Hypothalamus (tissue), 51 donors: ENCODE results near the gene BMPER.

ENCODE experiments used
- DNase-seq, 51 donors: peaks; one replicate each; lab custom pipeline; 2025; lab: John Stamatoyannopoulos, UW

The BMPER gene

DNA sequence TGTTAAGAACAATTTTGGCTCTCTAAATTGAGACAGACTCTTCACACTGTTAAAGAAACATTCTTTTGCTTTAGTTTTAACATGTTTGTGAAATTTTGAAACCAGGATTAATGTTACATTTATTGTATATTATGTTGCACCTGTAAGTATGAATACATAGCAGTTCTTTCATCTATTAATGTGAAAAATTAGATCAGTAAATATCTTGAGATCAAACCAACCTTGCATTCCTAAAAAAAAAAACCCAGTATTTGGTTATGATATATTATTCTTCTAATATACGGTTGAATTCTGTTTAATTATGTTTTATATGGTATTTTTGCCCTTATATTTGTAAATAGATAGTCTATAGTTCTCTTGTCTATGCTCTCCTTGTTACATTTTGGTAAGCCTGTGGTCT is 219.4 kb downstream of the BMPER start:
- DNase-seq: no peak

DNA sequence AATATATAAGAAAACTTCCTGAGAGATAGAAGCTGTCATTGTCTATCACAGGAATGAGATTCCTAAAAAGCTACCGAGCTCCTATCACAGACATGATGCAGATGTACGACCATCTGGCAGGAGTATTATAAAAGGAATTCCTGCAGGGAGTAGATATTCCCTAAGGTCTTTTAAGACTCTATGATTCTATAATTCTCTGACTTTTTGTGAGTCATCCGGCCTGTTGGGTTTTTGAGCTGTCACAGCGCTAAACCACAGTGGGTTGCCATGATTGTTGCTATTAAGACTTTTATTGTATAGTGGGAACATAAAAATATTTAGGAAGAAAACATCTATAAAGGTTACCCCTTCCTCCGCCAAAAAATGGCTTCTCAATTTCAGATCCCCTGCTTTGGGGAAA is 223.4 kb downstream of the BMPER start:
- DNase-seq: no peak

DNA sequence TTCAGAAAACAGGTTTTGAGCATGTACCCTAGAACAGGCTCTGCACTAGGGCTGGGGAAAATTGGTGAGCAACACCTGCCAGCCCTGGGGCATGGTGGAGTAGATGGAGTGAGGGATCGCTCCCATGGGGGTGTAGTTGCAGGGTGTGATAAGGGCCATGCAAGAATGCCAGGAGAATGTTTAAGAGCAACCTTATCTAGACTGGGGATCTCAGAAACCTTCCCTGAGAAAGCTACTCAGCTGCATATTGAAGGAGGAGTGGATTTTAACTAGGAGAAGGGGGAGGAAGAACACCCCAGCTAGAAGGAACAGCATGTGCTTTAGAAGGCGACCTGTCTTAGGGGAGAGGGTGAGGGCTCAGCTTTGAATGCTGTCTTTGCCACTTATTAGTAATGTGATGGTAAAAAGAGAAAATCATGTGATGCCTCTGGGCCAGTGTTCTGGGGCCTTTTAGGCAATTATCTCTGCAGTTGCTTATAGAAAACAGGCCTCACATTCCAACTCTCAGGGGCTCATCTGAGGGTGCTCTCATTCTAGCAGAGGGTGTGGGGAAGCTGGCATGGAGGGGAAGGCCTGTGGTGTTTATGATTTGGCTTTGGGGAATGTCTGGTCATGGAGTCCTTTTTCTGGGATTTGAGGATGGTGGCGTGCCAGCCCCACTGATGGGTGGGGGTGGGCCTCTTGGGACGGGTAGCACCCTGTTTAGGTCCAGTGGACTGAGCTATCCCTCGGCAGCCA is 225.4 kb downstream of the BMPER start:
- no peak for DNase-seq

DNA sequence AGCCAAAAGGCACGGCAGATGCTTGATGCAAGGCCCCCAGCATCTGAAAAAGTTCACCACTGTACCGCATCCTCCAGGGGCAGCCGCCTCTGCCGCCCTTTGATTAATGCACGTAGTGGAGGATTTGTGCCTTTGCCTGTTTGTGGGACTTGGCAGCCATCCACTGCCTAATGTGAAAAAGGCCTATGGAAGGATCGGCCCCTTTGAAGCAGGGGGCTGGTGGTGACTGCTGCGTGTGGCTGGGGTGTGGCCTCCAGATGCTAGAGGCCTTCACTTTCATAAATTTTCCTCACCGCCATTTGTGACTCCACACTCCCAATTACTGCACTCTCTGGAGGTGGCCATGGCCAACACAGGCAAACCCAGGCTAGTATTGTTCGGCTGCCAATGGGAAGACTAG is 226.0 kb downstream of the BMPER start:
- no peak for DNase-seq

DNA sequence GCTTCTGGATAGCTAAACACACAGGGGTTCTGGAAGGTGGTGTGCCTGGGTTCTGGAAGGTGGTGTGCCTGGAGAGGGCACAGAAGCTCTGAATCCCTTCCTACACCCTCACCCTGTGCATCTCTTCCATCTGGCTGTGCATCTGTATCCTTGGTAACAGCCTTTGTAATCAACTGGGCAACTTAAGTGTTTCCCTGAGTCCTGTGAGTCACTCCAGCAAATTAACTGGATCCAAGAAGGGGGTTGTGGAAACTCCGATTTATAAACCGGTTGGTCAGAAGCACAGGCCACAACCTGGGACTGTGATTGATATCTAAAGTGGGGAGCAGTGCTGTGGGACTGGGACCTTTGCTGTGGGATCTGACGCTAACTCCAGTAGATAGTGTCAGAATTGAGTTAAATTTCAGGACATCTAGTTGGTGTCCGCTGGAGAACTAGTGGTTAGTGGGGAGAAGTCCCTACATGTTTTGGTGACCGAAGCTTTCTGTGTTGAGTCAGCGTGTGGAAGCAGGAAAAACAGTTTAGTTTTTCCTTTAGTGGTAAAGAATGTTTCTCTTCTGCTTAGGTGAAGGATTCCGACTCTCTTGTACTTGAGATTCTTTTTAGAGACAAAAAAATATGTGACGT is 228.1 kb downstream of the BMPER start:
- DNase-seq: no peak

DNA sequence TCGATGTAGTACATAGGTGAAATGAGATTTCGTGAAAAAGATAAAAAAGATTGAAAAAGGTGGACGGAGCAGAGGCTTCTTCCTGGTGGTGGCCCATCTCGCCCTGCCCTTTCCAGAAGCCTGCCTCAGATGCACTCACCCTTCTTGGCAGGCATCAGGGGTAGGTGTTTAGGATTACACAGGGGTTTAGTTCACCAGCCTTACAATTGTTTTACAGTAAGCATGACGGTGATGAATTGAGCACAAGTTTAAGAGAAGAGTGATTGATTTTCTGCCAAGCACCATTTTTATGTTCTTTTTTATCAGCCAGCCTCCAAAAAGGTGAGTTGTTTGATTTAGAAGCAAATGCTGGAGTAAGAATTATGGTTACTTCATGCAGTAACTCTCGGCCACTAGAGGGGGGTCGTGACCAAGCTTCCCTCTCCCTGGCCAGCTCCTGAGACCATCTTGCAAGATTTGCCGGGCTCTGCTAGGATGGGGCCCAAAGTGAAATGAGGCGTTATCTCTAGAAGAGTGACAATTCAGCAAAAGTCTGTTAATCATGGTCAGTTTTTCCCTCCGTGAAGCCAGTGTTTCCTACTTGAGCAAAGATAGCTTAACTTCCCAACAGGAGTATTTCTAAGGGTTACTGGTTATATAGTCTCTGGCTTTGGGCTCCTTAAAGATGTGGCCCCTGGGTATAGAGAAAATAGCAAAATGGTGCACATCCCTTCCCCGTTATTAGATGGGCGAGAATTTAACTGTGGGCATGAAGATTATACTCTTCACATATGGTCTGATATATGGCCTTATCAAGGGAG is 228.8 kb downstream of the BMPER start:
- DNase-seq: peak in 29 of 51 donors; percentile 1 to 65 (median 28)

DNA sequence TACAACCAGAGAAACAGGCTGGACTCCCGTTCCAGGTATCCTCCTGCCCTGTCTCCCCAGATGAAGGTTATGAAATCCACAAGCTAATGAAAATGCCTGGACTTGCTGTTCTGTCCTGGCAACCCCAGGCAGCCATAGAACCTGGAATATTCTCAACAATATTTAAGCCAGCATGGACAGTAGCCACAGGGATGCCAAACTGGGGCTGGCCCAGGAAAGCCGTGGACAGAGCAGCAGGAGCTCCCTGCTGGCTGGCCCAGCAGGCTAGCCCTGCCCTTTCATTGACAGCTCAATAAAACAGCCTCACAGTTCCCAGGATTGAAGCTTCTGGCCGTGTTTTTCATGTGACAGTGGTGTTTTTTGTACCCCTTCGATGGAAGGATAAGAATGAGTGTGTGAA is 230.6 kb downstream of the BMPER start:
- DNase-seq: no peak

DNA sequence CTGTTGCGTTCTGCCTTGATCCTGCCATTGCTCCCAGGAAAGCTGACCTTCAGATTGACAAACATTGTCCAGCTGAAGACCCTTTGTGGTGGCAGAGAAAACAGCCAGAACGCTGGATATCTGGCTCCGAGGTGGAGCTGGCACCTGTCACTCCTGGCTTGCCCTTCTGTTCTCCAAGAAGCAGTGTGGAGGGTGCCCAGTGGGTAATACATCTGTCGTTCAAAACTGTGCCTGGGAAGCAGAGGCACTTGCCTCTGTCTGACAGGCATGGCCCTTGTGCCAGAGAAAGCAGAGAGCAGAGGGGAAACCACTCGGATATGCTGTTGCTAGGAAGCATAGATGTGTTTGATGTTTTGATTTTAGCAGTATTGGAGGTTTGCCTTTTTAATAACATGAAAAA is 231.4 kb downstream of the BMPER start:
- DNase-seq: no peak

DNA sequence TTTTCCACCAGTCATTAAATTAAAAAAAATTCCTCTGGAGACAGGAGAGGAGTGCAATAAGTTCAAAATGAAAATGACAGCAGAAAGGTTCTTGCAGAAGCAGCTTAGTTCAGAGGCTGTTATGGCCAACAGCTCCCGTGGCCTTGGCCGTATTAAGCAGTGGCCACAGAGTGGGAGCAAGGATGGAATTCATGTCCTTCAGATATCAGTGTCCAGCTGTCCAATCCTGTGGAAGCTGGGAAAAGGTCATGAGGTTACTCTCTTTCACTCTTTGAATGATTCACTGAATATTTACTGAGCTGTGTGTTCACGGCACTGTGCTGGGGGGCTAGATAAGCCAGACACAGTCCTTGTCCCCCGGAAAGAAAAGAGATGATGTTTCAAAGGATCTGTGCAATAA is 231.8 kb downstream of the BMPER start:
- no peak for DNase-seq

DNA sequence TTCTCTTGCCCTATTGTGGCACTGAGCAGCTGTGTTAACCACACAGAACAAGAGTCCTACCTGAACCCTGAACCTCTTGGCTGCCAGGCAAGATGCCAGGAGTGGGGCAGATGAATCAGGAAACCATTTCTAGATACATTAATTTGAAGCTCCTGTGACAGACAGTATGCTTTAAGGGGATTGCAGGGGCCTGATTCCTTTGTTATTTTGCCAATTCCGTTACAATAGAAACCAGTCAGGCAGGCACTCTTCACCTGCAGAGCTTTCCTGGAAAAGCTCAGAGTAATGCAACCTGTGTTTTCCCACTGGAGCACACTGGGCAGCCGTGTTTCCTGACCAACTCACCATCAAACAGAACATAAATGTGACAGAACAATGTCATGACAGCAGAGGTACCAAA is 233.1 kb downstream of the BMPER start:
- no peak for DNase-seq

DNA sequence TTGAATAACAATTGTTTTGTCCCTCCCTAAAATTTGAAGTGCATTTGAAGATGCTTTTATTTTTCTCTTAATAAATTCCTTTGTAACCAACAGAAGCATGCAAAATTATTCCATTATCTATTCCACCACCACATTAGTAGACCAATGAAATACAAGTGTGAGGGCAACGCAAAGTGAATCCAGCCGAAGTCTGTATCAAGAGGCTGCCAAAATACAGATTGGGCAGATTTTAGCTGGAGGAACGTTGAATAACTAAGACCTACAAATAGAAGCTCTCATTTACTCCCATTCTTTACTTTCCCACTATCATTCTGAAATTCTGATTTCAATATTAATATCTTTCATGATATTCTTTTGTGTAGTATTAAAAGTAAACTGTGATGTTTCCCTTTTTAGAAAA is 233.7 kb downstream of the BMPER start:
- no peak for DNase-seq

DNA sequence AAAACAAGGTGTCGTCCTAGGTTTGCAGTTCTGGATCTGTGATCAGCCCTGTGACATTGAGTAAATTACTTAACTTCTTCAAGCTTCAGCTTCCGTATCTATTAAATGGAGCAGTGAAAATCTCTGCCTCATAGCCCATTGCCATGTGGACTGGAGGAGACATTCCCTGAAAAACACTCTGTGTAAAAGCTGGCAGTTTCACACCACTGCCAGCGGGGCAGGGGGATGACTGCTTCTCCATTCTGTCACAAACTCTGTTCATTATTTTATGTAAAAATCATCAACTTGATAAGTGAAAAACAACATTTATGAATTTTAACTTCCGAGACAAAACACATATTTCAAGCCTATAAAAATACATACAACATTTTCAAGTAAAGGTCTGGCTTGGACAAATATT is 234.7 kb downstream of the BMPER start:
- DNase-seq: no peak

DNA sequence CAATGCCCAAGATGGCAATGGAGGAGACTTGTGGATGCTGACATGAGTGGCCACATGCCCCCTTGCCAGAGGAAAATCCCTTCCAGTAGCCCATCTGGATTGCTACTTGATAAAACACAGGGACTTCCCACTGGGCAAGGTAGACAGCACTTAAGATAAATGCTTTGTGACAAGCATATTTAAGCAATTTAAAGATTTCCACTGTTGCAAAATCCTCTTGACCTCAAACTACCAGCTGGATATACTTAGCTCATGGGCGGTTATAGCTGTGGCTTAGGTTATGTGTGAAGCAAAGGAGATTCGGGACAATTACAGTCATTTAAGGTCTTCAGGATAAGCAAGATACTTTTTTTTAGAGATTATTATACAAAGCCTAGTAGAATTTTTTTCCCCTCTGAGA is 238.1 kb downstream of the BMPER start:
- DNase-seq: no peak

DNA sequence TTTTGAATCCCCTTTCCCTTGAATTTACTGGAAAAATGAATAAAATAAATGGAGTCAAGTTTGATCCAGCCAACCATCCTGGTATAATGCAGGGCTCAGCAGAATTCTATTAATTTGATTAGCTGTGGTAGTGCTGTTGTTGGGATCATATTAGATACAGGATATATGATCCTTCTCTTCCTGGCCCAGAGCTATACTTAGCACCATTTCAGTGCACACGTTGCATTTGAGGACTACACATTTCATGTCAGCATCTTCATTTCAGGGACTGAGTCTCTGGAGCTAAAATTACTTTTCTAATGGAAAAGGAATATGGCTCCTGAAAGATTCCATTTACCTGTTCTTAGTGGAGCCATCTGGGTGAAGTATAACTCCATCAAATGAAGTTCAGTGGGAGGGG is 240.3 kb downstream of the BMPER start:
- no peak for DNase-seq

DNA sequence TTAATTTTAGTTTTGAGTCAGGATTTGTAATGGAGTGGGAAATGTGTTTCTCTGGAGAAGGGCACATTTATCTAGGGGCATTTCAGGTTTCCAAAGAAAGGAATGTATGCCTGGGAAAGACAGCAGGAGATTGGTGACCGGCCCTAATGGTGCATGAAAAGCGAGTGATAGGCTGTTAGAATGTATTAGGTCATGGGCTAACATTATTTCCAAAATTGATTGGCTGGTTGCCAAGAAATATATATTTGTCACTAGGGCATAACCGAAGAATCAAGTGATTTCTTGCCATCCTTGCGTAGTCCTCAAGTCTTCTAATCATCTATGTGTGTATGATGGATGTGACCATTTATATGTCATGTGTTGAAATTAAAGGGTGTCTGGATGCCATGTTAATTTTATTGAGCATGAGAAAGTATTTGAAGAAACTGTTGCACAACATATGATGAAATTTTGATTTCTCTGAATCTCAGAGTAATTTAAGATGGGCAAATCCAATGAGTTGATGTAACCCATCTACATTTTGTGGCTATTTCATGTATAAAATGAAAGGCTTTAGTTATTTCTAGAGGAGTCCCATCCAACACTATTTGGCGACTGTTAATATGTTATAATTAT is 248.4 kb downstream of the BMPER start:
- no peak for DNase-seq

DNA sequence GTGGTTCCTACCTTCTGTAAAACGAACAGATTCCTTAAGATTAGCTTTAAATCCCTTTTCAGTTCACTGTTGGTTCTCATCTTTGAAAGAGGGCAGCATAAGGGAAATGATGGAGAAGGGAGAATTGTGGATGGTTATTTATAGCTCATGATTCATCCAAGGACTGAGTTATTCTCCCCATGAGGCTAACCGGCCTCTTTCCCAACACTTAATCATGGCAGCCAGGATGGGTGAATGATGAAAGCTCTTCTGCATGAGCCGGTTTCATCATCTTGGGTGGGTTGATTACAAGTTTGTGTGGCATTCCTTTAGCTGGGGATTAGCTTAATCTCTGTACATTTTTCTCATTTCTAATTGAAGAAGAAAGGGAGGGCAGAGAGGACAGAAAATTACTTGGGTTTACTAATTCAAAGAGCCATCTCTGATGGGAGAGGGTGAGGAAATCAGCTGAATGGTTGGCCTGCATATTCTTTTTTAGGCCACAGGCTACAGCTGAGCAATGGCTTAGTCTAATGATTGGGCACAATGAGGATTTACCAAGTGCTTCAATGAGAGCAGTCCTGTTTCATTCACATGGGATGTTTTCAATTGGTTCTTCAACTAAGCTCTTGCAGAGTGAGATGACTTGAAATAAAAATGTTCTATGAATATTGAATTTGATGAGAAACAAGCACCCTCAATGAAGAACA is 250.0 kb downstream of the BMPER start:
- no peak for DNase-seq

DNA sequence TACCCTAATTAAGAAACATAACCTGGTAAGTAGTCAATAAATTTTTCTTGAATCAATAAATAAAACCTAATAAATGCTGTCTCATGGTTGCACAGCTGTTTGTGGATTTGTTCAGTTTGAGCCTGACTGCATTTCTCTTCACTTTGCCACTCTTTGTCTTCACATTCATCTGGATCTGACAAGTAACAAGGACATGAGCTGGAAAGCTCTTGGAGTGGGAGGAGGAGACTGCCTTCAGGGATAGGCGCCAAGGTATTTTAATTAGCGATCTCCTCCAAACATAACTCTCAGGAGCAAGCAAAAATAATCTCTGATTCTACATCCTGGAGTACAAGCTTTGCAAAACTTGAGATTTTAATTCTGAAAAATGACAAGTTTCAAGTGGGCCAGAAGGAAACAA is 251.0 kb downstream of the BMPER start:
- no peak for DNase-seq

DNA sequence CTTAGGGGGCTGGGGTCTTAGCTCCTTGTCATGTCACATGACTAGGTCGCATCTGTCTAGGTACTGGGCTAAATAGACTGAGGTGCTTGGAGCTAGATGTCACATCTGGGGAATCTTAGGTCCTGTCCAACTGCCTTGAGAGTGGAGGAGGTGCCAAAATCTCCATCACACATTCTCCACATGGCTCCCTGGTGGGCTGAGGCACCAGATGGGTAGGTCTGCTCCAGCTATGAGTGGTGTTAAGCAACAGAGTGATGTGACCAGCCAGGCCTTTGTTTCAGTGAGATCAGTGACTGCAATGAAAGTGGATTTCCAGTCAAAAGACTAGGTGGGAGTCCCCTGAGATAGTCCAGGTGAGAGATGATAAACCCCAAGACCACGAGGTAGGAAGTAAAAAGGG is 251.8 kb downstream of the BMPER start:
- no peak for DNase-seq

DNA sequence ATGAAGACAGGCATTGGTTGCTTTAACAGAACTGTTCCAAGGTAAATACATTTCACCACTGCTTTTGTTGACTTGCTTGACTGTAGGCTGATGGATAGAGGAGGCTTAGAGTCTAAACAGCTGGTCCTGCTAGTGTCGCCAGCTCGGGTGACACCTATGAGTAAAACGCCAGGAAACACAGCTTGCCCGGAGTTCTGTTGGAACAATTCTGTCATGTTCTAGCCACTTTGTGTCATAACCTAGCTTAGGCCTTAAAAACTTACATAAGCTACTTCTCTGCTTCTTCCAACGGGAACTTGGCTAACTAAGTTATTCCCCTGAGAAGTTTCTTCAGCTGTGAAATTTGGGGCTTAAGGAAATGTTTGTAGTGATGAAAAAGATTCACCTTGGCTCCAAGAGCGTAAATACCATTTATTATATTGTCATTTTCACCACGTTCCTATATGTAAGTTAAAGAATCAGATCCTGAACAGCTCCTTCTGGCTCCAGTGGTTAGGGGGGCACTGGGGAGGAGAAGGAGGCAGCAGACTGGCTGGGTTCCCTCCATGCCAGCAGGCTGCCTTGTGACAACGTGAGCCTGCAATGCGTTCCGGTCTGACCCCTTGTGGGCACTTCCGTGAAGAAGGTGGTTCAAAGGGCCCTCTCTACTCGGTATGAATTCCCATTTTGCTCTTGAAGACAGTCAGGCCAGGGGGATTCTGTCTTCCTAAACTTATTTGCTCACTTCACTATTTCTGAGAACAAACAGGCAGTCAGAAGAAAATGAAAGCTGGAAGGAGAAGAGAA is 253.2 kb downstream of the BMPER start:
- no peak for DNase-seq

DNA sequence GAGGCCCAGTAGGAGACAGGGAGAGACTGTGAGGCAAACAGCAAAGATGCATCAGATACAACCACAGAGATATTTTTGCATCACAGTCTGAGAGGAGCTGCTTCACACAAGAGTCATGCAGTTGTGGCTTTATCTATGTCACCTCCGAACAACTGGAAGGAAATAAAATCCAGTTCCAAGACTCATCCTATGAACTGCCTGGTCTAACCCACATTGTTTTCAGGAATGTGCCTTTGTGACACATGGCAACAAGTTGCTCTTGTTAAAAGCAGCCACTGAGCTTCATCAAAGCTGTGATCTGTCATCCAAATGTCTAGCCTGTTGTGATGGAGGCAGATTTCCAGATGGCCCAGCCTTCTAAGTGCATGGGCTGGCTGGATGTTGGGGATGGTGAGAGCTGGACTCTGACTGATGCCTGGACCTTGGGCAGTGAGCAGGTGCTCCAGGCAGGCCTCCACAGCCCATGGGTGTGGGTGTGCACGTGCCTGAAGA is 255.0 kb downstream of the BMPER start:
- DNase-seq: no peak
